GM12864 (cell line): ENCODE results near the gene IL11RA.

Experiments used
- DNase-seq: peaks from one replicate; pipeline ENCODE4 v3.0.0-alpha.2; 2011; ENCODE audit warnings: low read depth
- H3K4me3 ChIP-seq: 2 replicates; pipeline ENCODE4 v1.5.1; 2011; ENCODE audit warnings: mild to moderate bottlenecking, low read depth, low read length, control low read depth
- CTCF ChIP-seq: IDR thresholded peaks from 2 replicates; pipeline ENCODE4 v1.5.1; 2011; ENCODE audit warnings: low read depth, mild to moderate bottlenecking, moderate library complexity, low read length, control low read depth, inconsistent platforms; ENCODE audit errors: missing control alignments

IL11RA gene

GRCh38 chr9:34663303-34663605 lies 11.3 kb downstream of the IL11RA start:
- H3K4me3 ChIP-seq, result no peak overlapping the region
- DNase-seq, result no peak
- no peak for TF ChIP-seq CTCF

GRCh38 chr9:34664281-34665066 lies 12.5 kb downstream of the IL11RA start:
- TF ChIP-seq CTCF, result peak; percentile 99
- DNase-seq, result no peak
- H3K4me3 ChIP-seq, result peak overlapping the region; percentile 56

- no peak for DNase-seq
- TF ChIP-seq CTCF, result no peak
- peak overlapping the region; percentile 56 for H3K4me3 ChIP-seq
Observed at GRCh38 chr9:34665067-34665380, 13.0 kb downstream of the IL11RA start.

- peak; percentile 83 for DNase-seq
- no peak for TF ChIP-seq CTCF
- peak overlapping the region; percentile 74 for H3K4me3 ChIP-seq
Observed at GRCh38 chr9:34665381-34666250, 13.6 kb downstream of the IL11RA start.

- DNase-seq, result no peak
- no peak for TF ChIP-seq CTCF
- H3K4me3 ChIP-seq, result no peak overlapping the region
Observed at GRCh38 chr9:34669809-34670562, 18.0 kb downstream of the IL11RA start.

GRCh38 chr9:34671307-34671706 lies 19.3 kb downstream of the IL11RA start:
- DNase-seq, result no peak
- no peak for TF ChIP-seq CTCF
- H3K4me3 ChIP-seq, result no peak overlapping the region
